Measurements from ENCODE around the gene PPP4C. TPM values are rescaled to one million over a fixed set of nuclear protein-coding genes. Genes with fewer than 3 reads are reported as not detected.

PPP4C gene
- total RNA-seq, 1 experiment from 2014 or later, result 163 TPM

GRCh38 chr16:30065943-30066760, 9.6 kb upstream of the PPP4C start:
- H3K27ac ChIP-seq (ENCODE audit: insufficient read length, low read depth, low read length), result no peak overlapping the region
- H3K23me2 ChIP-seq (ENCODE audit: insufficient read length, low read depth, low read length, poor library complexity, severe bottlenecking), result peaks cover 17% of the 10 kb centered on the region
- no CpG with 5 or more reads among the region's 44 CpGs for WGBS (ENCODE audit: extremely low coverage, insufficient read length, low lambda C conversion rate)
- no peak overlapping the region for H2BK20ac ChIP-seq (ENCODE audit: low read depth, low read length, poor library complexity, severe bottlenecking)
- no peak overlapping the region for H2BK12ac ChIP-seq (ENCODE audit: insufficient read length, low read depth, low read length)
- H2BK15ac ChIP-seq (ENCODE audit: low read depth, low read length), result no peak overlapping the region
- Mint-ChIP-seq H3K4me1 (peaks cover 19 to 31% of the 10 kb centered on the region in 2 experiments), H3K27me3 (ENCODE audit: low read depth) (no peaks in the 10 kb centered on the region; the same call in 1 of the 2 replicates), H3K4me3 (peak overlapping the region; percentile 88 to 94), H3K27ac (peak overlapping the region; percentile 88 to 99 (median 97); a peak in 5 of 7 replicates), H3K36me3 (ENCODE audit: insufficient read depth in 1 of 3, low read depth in 3 of 3) (peaks cover 41 to 51% (median 45%) of the 10 kb centered on the region in 3 experiments), H3K9me3 (no peaks in the 10 kb centered on the region; a peak in 1 of 5 replicates)
- H4K20me1 ChIP-seq (ENCODE audit: control insufficient read depth, insufficient read depth, insufficient read length), result no peaks in the 10 kb centered on the region
- H2AFZ ChIP-seq (ENCODE audit: low read length), result no peak overlapping the region
- no peak overlapping the region for H2BK120ac ChIP-seq (ENCODE audit: low read depth, low read length, poor library complexity, severe bottlenecking)
- H3K79me2 ChIP-seq (ENCODE audit: insufficient read depth, low read length), result peaks cover 12% of the 10 kb centered on the region; the same call in 1 of the 2 replicates
- no peak overlapping the region for H3T11ph ChIP-seq (ENCODE audit: low read length)
- H3K56ac ChIP-seq (ENCODE audit: insufficient read length, low read depth, low read length), result no peak overlapping the region
- peak overlapping the region; percentile 68 for H3K18ac ChIP-seq (ENCODE audit: insufficient read length, low read depth, low read length)
- H3K9me3 ChIP-seq (ENCODE audit: control insufficient read depth, low read depth, low read length), result no peaks in the 10 kb centered on the region
- no peak overlapping the region for H2BK5ac ChIP-seq (ENCODE audit: insufficient read length, low read length)
- peak overlapping the region; percentile 88 for H3K14ac ChIP-seq (ENCODE audit: insufficient read depth, low read length)
- H3K27me3 ChIP-seq (ENCODE audit: insufficient read depth, low read length), result no peaks in the 10 kb centered on the region
- TF ChIP-seq CTCF (conservative IDR thresholded peaks at IDR 0.05), result no peak
- no peak overlapping the region for H3K4ac ChIP-seq (ENCODE audit: low read depth, low read length)
- DNase-seq, result no peak
- peaks cover 7% of the 10 kb centered on the region for H3K79me1 ChIP-seq (ENCODE audit: insufficient read depth, low read depth, low read length, poor library complexity, severe bottlenecking)
- H4K91ac ChIP-seq (ENCODE audit: insufficient read length, low read depth, low read length), result no peak overlapping the region
- no peak overlapping the region for H4K8ac ChIP-seq (replicated peaks; ENCODE audit: insufficient read length, low read depth, low read length)
- H4K5ac ChIP-seq (ENCODE audit: insufficient read length, low read depth, low read length), result no peak overlapping the region
- no peak overlapping the region for H2AK5ac ChIP-seq (ENCODE audit: insufficient read length, low read length)
- peak overlapping the region; percentile 81 for H3K9ac ChIP-seq (ENCODE audit: extremely low read depth, insufficient read length, low read length)
- no peaks in the 10 kb centered on the region; the same call in 1 of the 2 replicates for H3K4me1 ChIP-seq (ENCODE audit: insufficient read depth, low read length)
- no peak overlapping the region for H3K23ac ChIP-seq (ENCODE audit: insufficient read length, low read depth, low read length)
- H3K4me2 ChIP-seq (ENCODE audit: insufficient read depth, insufficient read length, low read length), result peak overlapping the region; percentile 89
